Chondrocyte (in vitro differentiated cells): Measurements from ENCODE around the gene ABHD6. TPM values are rescaled to one million over a fixed set of nuclear protein-coding genes. Genes with fewer than 3 reads are reported as not detected.

Experiments used
- DNase-seq: peaks from one replicate; pipeline ENCODE4 v3.0.0; 2021; ENCODE audit warnings: mixed read lengths, low spot score
- H3K27ac Mint-ChIP-seq: one replicate; pipeline ENCODE4 v1.8.0; 2021; ENCODE audit warnings: mild to moderate bottlenecking, moderate library complexity, mixed read lengths; ENCODE audit not compliant: unreplicated experiment
- H3K27me3 Mint-ChIP-seq: 2 replicates; pipeline ENCODE4 v1.8.0; 2021; ENCODE audit warnings: low read depth, mixed read lengths
- H3K36me3 Mint-ChIP-seq: 2 replicates; pipeline ENCODE4 v1.8.0; 2021; ENCODE audit warnings: low read depth, mixed read lengths
- H3K4me1 Mint-ChIP-seq: 2 replicates; pipeline ENCODE4 v1.8.0; 2021; ENCODE audit warnings: low read depth, mild to moderate bottlenecking, mixed read lengths
- H3K4me3 Mint-ChIP-seq: one replicate; pipeline ENCODE4 v1.8.0; 2021; ENCODE audit warnings: mild to moderate bottlenecking, moderate library complexity, mixed read lengths; ENCODE audit not compliant: unreplicated experiment
- H3K9me3 Mint-ChIP-seq: 2 replicates; pipeline ENCODE4 v1.8.0; 2021; ENCODE audit warnings: low read depth, mixed read lengths
- CTCF ChIP-seq: fragments of 200-600 bp; sonication (generic); IDR thresholded peaks from 2 replicates; pipeline ENCODE4 v1.5.0; 2021; ENCODE audit warnings: antibody characterized with exemption, mild to moderate bottlenecking, moderate library complexity
- total RNA-seq: library from RNA; stranded (reverse); gene quantifications from 3 replicates; pipeline ENCODE4 v1.2.1, GENCODE V29; 2021

ABHD6 gene
- total RNA-seq, 1 donor from 2014 or later, result 7.4 TPM

- H3K36me3 Mint-ChIP-seq, result no peaks in the 10 kb centered on the region
- H3K4me1 Mint-ChIP-seq, result peaks cover 37% of the 10 kb centered on the region
- peak; percentile 55 for TF ChIP-seq CTCF
- DNase-seq, result no peak
- H3K27ac Mint-ChIP-seq, result peak within 1 kb of the TSS; percentile 97
- H3K27me3 Mint-ChIP-seq, result no peaks in the 10 kb centered on the region
- no peaks in the 10 kb centered on the region for H3K9me3 Mint-ChIP-seq
- H3K4me3 Mint-ChIP-seq, result peak within 1 kb of the TSS; percentile 99
Measured at GRCh38 chr3:58332575-58333188, 95.1 kb downstream of the ABHD6 start, which contains the start of gene PXK. Gene PXK, plus strand, starts transcription at chr3:58332892. Its CDS starts 97 bp downstream, at chr3:58332989.

- Mint-ChIP-seq H3K36me3 (no peaks in the 10 kb centered on the region), H3K9me3 (no peaks in the 10 kb centered on the region), H3K4me3 (peak overlapping the region; percentile 99), H3K27ac (peak overlapping the region; percentile 97), H3K4me1 (peaks cover 37% of the 10 kb centered on the region), H3K27me3 (no peaks in the 10 kb centered on the region)
- DNase-seq, result no peak
- peak; percentile 68 for TF ChIP-seq CTCF
Measured at GRCh38 chr3:58333206-58334012, 95.8 kb downstream of the ABHD6 start.

GRCh38 chr3:58334013-58334321 lies 96.4 kb downstream of the ABHD6 start:
- H3K27ac Mint-ChIP-seq, result peak overlapping the region; percentile 97
- DNase-seq, result no peak
- peaks cover 1% of the 10 kb centered on the region for H3K36me3 Mint-ChIP-seq
- peak overlapping the region; percentile 99 for H3K4me3 Mint-ChIP-seq
- H3K27me3 Mint-ChIP-seq, result no peaks in the 10 kb centered on the region
- H3K4me1 Mint-ChIP-seq, result peaks cover 37% of the 10 kb centered on the region
- no peak for TF ChIP-seq CTCF
- no peaks in the 10 kb centered on the region for H3K9me3 Mint-ChIP-seq

- DNase-seq, result no peak
- no peaks in the 10 kb centered on the region for H3K27me3 Mint-ChIP-seq
Measured at GRCh38 chr3:58334506-58334884, 96.9 kb downstream of the ABHD6 start.

GRCh38 chr3:58335652-58335947 lies 98.0 kb downstream of the ABHD6 start:
- Mint-ChIP-seq H3K27me3 (no peaks in the 10 kb centered on the region), H3K4me3 (peak overlapping the region; percentile 99), H3K9me3 (no peaks in the 10 kb centered on the region), H3K36me3 (peaks cover 2% of the 10 kb centered on the region), H3K27ac (peak overlapping the region; percentile 97), H3K4me1 (peaks cover 37% of the 10 kb centered on the region)
- no peak for TF ChIP-seq CTCF
- no peak for DNase-seq

More at GRCh38 chr3:58334506-58334884, 96.9 kb downstream of the ABHD6 start:
- no peak for TF ChIP-seq CTCF
- Mint-ChIP-seq H3K4me3 (peak overlapping the region; percentile 99), H3K4me1 (peaks cover 37% of the 10 kb centered on the region), H3K36me3 (peaks cover 2% of the 10 kb centered on the region), H3K27ac (peak overlapping the region; percentile 97), H3K9me3 (no peaks in the 10 kb centered on the region)
